ELR (cell line): ENCODE measurements around the gene PRAMEF10.
"Not testable (repeated sequence)": the region's sequence is repeated elsewhere in the genome, so short reads cannot be mapped to it uniquely, and the experiment has no call there.

Experiments
- DNase-seq: peaks from one replicate; pipeline ENCODE4 v3.0.0-alpha.2; 2015; ENCODE audit warnings: low read depth

Gene PRAMEF10, protein sequence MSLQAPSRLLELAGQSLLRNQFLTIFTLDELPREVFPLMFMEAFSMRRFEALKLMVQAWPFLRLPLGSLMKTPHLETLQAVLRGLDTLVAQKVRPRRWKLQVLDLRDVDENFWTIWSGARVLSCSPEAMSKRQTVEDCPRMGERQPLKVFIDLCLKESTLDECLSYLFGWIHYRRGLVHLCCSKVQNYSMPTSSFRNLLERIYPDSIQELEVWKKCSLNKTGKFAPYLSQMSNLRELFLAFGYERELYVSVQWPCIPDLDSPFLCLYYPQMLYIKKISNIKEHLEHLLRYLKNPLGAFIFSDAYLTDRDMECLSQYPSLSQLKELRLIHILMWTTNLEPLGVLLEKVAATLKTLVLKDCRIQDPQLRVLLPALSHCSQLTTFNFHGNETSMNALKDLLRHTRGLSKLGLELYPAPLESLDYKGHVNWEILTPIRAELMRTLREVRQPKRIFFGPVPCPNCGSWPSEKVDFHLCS

DNA sequence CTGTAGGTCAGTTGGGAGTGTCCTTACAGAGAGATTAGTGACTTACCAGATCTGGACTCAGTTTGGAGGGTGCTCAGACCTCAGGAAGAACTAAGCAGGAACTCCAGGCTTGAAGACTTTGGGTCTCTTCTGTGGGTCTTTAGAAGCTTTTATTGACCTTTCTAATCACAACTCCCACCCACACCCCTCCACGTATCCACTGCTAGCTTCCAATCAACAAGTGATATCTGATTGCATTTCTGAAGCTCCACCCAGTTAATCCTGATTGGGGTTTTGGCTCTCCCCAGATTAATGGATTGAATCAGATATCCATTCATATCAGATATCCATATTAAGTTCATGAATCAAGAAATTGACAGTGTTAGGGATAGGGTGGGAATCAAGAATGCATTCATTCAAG is at the start of gene PRAMEF10:
Gene PRAMEF10 (minus strand): TSS at position 101 of the 400 bp plus-strand sequence. CDS start 2,423 bp downstream, outside the sequence.
- not testable (repeated sequence) for DNase-seq

DNA sequence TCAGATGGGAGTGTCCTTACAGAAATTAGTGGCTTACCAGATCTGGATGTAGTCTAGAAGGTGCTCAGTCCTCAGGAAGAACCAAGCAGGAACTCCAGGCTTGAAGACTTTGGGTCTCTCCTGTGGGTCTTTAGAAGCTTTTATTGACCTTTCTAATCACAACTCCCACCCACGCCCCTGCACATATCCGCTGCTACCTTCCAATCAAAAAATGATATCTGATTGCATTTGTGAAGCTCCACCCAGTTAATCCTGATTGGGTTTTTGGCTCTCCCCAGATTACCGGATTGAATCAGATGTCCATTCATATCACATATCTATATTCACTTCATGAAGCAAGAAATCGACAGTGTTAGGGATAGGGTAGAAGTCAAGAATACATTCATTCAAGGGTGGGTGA is 49.4 kb upstream of the PRAMEF10 start, which contains the start of gene PRAMEF6:
Gene PRAMEF6 (minus strand): TSS at position 101 of the 400 bp plus-strand sequence. CDS start 5,062 bp downstream, outside the sequence.
- not testable (repeated sequence) for DNase-seq

DNA sequence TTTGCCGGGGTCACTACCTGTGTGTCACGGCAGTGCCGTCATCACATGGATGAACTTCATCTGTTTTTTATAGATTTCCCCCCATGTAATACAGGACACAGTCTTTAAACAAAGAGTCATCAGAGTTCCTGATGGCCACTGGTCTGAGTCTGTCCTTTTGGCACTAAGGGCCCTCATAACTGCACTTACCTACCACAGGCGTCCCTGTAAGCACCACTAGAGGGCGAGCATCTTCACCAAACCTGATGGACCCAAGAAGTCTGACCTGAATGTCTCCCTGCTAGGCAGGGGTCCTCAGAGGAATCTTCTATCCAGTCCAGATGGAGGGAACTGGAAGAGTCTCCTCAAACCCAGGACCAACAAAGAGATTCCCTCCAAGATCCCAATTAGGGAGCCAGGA is 26.3 kb upstream of the PRAMEF10 start:
- not testable (repeated sequence) for DNase-seq

- not testable (repeated sequence) for DNase-seq
Measured at GRCh38 chr1:12921749-12922148, 23.7 kb upstream of the PRAMEF10 start.

- not testable (repeated sequence) for DNase-seq
Measured at GRCh38 chr1:12916310-12916709, 18.2 kb upstream of the PRAMEF10 start, which contains the start of gene PRAMEF7. Gene PRAMEF7 (plus strand): TSS chr1:12916610. CDS start chr1:12917693, 1,083 bp downstream.

DNA sequence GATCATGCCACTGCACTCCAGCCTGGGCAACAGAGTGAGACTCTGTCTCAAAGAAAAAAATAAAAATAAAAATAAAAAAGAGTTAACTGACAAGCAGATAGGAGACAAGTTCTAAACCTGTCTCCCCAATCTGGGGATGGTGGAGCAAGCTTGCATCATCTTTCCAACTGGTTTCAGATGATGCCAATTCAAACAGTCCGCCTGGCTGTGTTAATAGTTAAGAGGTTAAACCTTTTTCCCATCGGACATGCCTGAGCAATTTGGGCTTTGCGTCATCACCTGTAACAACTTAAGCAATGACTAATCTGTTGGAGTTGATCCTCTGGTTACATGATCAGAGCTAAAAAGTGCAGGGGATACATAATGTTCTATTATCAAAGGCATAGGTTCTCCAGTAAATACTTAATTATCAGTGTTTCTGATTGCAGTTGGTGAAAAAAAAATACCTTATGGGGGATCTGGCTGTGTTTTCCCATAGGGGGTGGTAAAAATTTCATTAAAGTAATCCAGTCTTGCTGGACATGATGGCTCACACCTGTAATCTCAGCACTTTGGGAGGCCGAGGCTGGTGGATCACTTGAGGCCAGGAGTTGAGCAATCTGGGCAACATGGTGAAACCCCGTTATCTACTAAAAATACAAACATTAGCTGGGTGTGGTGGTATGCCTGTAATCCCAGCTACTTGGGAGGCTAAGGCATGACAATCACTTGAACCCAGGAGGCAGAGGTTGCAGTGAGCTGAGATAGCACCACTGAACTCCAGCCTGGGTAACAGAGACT is 5.9 kb upstream of the PRAMEF10 start:
- not testable (repeated sequence) for DNase-seq

- not testable (repeated sequence) for DNase-seq
Measured at GRCh38 chr1:12899186-12899585, 1.1 kb upstream of the PRAMEF10 start.

DNA sequence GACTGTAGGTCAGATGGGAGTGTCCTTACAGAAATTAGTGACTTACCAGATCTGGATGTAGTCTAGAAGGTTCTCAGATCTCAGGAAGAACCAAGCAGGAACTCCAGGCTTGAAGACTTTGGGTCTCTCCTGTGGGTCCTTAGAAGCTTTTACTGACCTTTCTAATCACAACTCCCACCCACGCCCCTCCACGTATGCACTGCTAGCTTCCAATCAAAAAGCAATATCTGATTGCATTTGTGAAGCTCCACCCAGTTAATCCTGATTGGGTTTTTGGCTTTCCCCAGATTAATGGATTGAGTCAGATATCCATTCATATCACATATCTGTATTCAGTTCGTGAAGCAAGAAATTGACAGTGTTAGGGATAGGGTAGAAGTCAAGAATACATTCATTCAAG is 12.0 kb downstream of the PRAMEF10 start, which contains the start of gene PRAMEF4:
Gene PRAMEF4 (minus strand): TSS at position 101 of the 400 bp plus-strand sequence. CDS start 2,807 bp downstream, outside the sequence.
- not testable (repeated sequence) for DNase-seq

GRCh38 chr1:12878453-12878852 is 19.6 kb downstream of the PRAMEF10 start:
- not testable (repeated sequence) for DNase-seq

GRCh38 chr1:12863131-12863880 is 34.8 kb downstream of the PRAMEF10 start:
- not testable (repeated sequence) for DNase-seq

- DNase-seq = not testable (repeated sequence)
Measured at GRCh38 chr1:12856786-12857185, 41.3 kb downstream of the PRAMEF10 start, which contains the start of gene PRAMEF2. Gene PRAMEF2 (plus strand): TSS chr1:12857086. CDS start chr1:12859010, 1,924 bp downstream.

- peak; percentile 8 for DNase-seq
Measured at GRCh38 chr1:12851779-12852178, 46.3 kb downstream of the PRAMEF10 start.

- DNase-seq = not testable (repeated sequence)
Measured at GRCh38 chr1:12848620-12849019, 49.5 kb downstream of the PRAMEF10 start, which contains the start of gene HNRNPCL1. Gene HNRNPCL1 (minus strand): TSS chr1:12848720. CDS start chr1:12848289, 431 bp downstream.
